CD4-positive, alpha-beta T cell treated with Interleukin-17A for 4 hours (primary cell): ENCODE results near the gene ITPRID2.
A peak's percentile ranks its signal among the peaks of the same experiment; 100 is the strongest.

Experiments
- DNase-seq: peaks from one replicate; pipeline ENCODE4 v3.0.0-alpha.2; 2020; ENCODE audit warnings: mixed read lengths

The ITPRID2 gene

GRCh38 chr2:181891258-181891965 lies at the start of gene ITPRID2:
Gene ITPRID2, plus strand, starts transcription at chr2:181891730. Its CDS starts 337 bp downstream, at chr2:181892067.
- DNase-seq = peak; percentile 73

- DNase-seq = no peak
Observed at GRCh38 chr2:181844551-181845290, 46.8 kb upstream of the ITPRID2 start.

GRCh38 chr2:181846399-181847197 lies 44.9 kb upstream of the ITPRID2 start:
- no peak for DNase-seq

DNA sequence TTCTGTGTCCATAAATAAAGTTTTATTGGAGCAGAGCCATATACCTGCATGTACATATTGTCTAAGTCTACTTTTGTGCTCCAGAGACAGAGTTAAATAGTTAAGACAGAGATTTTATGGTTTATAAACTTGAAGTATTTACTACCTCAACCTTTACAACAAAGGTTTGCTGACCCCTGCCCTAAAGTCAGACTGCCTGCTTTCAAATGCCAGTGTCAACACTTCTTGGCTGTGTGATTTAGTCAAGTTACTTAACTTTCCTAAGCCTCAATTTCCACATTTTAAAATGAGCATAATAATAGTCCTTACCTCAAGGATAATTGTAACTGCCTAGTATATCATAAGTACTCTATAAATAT lies 44.4 kb upstream of the ITPRID2 start:
- DNase-seq = no peak

DNA sequence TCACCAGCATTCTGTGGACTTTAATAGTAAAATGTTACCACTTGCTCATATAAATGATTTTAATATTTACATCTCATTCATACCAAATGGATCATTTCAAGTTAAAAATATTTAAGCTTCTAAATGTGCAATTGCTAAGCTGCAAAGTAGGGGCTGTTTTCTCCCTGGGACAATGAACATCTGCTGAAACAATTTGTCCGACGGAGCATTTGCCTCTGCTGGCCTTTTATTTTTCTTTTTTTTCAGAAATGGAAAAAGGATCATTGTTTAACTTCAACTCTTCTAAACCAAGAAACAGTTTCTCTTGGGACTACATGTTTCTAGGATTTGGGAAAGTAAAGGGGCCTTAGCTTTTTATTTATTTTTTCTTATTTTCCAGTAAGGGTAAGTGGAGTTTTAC lies 43.8 kb upstream of the ITPRID2 start:
- DNase-seq = no peak

- DNase-seq = no peak
Observed at GRCh38 chr2:181848261-181848886, 43.2 kb upstream of the ITPRID2 start.

- no peak for DNase-seq
Observed at GRCh38 chr2:181849601-181850000, 41.9 kb upstream of the ITPRID2 start.

- DNase-seq = no peak
Observed at GRCh38 chr2:181850936-181851560, 40.5 kb upstream of the ITPRID2 start.

GRCh38 chr2:181851726-181852125 lies 39.8 kb upstream of the ITPRID2 start:
- no peak for DNase-seq

DNA sequence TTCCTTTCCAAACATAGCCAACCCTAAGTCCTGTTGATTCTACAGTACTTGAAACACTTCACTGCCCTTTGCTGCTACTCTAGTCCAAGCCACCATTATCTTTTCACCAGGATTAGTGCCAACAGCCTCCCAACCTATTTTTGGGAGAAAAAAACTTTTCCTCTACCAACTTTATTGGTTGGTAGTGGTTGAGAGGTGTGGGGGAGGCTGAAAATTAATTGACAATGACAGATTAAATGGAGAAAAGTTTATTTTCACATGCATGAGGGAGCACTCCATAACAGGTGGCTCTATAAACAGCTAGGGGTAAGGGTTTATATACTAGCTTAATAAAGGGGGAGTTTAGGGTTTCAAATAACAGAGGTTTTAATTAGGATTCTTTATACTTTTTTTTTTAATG lies 37.8 kb upstream of the ITPRID2 start:
- DNase-seq = no peak

DNA sequence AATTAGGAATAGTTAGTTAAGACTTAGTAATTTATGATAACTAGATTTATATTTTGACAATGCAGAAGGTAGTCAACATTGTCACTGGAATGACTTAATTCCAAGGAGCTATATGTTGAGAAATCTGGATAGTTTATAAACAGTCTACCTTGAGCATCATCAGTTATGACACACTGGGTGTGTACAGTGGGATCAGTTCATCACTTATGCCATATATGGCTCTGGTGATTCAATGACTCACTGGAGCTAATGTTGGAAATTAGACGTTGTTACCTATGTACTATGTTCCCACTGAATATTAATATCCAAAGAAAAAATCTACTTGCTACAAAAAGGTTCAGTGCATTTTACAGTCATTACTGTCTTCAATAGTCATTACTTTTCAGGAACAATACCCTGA lies 34.0 kb upstream of the ITPRID2 start:
- no peak for DNase-seq

- no peak for DNase-seq
Observed at GRCh38 chr2:181858600-181858999, 32.9 kb upstream of the ITPRID2 start.

DNA sequence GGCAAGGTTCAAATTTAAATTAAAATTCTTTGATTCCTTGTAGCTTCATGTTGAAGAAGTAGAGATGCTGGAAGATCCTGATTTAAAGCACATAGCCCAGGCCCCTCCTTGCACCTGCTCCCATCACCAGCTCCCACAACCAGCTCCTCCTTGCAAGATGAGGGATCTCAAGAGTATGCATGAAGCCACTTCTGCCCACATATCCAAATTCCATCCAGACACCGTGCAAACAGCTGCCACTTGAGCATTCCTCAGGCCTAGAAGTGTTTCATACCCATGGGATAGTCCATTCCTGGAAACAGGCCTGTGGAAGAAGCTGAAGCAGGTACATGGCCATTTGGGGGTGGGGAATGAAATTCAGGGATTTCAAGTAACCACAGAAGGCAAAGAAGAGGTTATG lies 32.4 kb upstream of the ITPRID2 start:
- DNase-seq = no peak

DNA sequence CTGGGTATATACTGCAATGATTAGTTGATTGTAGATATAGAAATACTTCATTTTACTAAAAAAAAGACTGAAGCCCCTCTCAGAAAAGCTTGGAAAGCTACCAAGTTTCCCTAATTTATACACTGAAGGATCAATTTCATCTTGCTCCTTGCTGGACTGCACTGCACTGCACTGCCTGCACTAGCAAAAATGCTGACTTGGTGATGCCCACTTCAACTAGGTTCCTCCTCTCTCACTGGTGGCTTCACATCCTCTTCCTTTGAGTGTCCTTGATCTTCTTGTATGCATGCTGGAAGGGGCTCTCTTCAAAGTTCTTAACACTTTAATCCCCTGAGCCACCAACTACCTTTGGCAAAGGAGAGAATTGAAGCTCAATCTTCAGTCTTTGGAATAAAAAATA lies 31.7 kb upstream of the ITPRID2 start:
- DNase-seq = no peak

DNA sequence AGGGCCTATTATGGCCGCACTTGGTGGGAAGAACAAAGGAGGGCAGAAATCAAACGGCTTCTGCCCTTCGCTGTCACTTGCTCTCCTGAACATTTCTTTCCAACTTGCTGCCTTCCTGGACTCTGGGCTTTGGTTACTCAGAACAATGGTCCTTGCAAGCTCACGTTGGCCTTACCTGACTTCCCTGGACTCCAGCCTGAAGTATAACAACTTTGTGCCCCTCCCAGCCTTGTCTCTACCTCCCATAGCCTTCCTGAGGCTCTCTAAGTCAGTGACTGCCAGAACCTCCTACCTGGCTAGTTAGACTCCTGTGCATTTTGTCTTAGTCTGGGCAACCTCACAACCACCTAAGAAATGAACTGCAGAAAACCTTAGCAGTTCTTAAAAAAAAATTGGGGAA lies 30.2 kb upstream of the ITPRID2 start:
- DNase-seq = no peak

- DNase-seq = no peak
Observed at GRCh38 chr2:181862583-181863281, 28.8 kb upstream of the ITPRID2 start.

- no peak for DNase-seq
Observed at GRCh38 chr2:181872178-181872577, 19.4 kb upstream of the ITPRID2 start.

DNA sequence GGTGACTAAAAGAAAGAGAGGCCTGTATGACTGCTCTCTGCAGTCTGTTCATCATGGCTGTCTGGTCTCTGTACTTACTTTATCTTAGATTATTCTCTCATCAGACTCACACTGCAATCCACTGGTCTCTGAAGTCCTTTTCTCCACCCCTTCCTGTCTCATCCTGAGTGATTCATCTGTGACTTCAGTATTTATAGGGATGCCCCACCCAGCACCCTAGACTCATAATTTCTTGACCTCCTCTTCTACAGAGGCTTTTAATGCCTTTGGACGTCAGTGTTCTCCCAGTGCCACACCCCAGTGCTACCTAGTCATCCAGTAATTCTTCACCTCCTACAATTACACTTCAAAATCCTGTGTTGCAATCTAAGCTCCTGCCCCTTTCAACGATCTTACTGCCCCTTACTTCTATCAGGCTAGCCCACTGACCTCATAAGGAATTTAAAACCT lies 14.9 kb upstream of the ITPRID2 start:
- DNase-seq = no peak

DNA sequence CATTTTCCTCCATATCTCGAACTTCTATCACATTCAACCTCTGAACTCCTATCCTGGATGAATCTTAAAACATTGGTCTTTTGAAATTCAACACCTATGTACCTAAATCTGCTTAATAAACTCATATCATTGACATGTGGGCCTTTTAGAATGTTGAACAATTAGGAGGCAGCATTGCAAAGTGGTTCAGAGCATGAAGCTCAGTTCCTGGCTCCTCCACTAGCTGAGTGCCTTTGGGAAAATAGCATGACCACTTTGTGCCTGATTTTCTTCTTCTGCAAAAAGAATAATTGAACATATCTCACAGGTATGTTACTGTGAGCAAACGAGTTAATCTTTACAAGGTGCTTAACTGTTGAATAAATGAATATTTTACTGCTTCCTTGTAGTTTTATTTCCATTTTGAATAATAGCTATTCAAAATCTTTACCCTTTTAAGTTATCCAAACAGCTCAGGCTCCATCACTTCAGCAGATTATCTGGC lies 14.3 kb upstream of the ITPRID2 start:
- DNase-seq = no peak

DNA sequence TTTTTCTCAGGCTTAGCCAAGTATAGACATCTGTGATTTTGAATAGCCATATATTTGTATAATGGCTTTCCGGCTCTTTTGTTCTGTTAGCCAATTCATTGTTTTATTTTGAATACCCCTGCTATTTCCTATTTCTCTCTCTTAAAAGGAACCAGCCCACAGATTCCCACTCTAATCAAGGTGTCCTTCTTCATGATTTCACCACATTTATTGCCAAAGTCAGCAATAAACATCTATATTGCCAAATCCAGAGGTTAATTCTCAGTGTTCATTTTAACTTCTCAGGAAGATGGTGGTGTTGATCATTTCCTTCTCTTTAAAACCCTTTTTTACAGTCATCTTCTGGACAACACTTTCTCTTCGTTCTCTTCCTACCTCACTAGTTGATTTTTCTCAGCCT lies 13.1 kb upstream of the ITPRID2 start:
- no peak for DNase-seq

GRCh38 chr2:181879295-181879694 lies 12.2 kb upstream of the ITPRID2 start:
- DNase-seq = no peak
